COLO668 (cell line): Measurements from ENCODE around the gene LPP.

Source experiments
- DNase-seq: peaks from one replicate; lab custom pipeline; 2025; ENCODE audit not compliant: unreplicated experiment; lab: John Stamatoyannopoulos, UW

Gene LPP

DNA sequence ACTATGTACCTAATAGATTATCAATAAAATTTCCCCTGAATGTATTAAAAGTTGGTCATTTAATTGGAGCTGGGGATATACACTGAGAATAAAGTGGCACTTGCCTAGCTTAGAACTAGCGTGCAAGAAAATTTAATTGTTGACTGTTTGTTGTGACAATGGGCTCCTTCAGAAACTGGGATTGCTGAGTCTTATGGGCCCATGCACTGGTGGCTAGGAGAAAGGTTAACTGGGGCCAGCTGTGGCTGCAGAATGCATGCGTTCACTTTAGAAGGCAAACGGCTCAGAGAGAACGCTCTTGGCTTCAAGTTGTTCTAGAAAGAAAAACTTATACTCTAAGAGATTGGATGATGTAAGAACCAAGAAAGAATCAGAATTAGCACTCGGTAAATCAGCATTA is 18.7 kb upstream of the LPP start:
- DNase-seq = no peak

DNA sequence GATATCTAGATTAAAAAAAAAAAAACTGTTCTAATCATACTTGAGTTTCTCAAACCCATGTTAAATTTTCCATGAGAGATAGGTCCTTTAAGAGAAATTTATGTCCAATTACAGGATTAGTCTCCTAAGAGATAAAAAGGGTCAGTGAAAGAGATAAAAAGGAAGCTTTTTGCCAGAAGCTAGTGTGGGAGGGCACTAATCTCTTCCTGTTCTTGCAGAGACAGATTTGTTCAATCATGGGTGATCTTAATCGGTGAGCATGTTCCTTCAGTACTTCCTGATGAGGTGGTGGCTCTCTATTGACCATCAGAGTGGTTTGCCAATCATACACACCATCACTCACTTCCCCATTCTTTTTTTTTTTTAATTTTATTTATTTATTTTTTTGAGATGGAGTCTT is 16.9 kb upstream of the LPP start:
- DNase-seq = no peak

DNA sequence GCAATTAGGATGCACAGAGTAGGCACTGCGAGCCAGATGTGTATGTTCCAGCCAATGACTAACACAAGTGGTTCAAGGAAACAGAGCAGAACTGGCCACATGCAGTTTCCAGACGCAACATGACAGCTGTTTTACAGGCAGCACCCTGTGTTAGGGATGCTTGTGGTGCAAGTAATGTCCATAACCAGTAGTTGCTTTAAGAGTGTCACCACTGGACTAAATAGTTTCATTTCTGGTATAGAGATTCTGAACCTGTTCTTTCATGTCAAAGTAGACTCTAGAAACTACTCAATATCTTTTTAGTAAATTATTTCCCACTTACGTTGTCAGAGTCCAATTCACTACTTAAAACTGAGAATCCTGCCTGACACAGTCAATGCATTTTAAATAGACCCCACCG is 14.5 kb upstream of the LPP start:
- DNase-seq = no peak

DNA sequence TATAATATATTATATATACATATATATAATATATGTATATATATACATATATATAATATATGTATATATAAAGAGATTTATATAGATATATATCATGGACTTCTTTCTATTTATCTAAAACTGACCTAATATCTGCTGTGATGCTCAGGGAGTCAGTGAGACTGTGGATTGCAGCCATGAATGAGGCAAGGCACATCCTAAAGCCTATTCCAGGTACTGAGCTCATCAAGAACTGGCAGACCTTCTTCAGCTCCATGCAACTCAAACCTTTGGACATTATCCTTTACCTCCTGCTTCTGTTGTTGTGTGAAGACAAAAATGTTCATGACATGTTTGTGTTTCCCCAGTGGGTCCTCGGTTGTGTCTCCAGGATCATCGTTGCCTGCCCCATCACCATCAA is 7.7 kb upstream of the LPP start:
- no peak for DNase-seq

DNA sequence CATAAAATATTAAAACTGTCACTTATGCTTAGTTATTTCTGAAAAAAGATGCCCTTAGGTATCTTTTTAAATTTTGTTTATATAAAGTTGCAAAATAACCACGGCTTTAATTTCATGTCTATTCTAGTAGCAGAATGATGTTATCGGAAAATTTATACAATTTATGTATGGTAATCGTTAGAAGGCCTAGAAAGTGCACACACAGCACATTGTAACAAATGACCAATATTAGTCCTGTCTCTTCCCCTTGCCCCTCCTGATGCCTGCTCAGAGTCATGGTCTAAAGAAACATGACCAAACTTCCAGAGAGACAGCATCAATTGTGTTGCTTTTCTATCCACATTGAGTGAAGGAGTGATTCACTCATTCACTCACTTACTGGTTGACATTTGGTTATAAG is 6.2 kb upstream of the LPP start:
- DNase-seq = no peak

DNA sequence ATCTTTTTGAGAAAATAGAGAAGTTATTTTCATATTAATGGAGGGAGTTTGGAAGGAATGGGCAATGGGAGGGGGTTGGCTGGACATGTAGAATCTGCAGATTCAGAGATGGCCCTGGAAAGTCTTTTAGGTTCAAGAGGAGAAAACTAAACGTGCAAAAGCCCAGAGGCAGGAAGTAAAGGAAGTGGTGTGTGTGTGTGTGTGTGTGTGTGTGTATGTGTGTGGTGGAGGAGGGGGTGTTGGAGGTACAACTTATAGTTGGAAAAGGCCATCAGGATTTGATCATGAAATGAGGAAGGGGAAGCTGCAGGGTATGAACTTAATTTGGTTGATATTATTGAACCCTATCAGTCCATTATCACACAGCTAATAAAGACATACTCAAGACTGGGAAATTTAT is 5.6 kb upstream of the LPP start:
- no peak for DNase-seq

DNA sequence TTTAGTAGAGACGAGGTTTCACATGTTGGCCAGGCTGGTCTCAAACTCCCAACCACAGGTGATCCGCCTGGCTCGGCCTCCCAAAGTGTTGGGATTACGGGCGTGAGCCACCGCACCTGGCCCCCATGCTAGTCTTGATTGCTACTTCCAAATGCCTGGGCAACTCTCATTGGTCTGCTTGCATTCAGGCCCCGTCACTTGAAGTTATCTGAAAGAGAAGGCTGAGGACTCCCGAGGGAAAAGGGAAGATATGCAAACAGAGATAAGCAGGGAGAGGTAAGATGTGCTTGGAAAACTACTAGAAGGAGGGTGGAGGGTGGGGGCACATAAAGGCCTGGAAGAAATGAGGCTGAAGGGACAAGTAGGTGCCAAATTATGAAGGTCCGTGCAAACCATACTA is 4.4 kb upstream of the LPP start:
- DNase-seq = no peak

DNA sequence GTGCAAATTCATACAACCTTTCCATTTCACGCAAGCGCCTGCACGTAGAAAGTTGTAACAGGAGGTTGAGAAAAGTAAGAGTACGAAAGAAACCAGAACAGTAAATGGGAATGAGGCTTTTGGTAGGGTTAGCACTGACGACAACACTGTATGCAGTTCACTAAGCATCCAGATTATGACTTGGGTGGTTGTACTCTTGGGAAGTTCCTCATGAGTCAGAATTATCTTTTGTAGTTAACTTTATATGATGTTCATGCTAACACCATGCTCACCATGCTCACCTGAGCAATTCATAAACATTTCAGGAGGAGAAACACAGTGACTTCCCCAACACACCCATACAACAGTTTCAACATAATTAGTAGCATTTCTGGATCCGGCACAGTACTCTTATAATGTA is 3.0 kb upstream of the LPP start:
- no peak for DNase-seq

DNA sequence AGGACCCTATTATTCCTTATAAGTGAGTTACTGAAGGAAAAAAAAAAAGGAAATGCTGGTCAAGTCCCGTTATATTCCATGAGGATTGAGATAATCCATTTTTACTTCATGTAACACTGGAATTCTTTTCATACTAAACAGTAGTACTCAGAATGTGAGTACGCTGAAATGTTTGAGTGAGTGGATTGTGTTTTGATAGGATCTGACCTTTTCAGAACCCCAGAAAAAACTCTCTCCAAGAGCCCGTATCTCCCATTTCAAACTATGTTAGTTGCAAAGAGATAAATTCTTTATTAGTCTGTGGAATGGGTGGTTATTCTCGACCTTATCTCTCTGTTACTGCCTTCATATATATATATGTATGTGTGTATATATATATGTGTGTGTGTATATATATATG is 2.5 kb upstream of the LPP start:
- no peak for DNase-seq

DNA sequence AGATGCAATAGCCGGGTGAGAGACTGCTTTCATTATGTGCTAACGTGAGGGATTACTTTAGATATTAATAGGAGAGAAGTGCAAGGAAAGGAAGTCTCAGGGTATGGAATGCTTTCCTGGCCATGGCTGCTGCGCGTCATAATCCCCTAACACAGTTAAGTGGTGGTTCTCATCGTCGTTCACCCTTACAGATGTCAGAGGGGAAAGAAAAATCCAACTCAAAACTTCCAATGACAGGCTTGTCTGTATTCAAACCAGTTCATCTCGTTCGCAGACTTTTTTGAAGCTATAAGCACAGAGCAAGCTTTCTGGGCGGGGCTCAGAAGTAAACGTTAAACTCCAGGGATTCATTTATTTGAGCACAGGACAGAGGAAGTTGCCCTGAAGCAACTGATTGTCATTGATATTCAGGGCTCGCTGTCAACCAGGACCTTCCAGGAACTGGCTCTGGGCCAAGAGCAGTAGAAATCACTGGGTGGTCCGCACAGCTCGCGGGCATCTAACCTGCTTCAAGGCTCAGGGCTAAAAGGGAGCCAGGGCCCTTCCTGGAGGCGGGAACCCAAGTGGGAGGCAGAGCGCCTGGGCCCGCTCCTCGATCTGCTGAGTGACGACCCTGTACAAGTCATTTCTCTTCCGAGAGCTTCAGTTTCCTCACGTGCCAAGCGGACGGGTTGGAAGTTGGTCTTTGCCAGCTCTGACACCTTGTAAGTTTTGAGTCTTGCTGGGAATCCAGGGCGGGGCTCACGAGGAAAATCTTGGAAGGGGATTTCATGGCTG is 1.1 kb upstream of the LPP start:
- DNase-seq = peak; percentile 27

DNA sequence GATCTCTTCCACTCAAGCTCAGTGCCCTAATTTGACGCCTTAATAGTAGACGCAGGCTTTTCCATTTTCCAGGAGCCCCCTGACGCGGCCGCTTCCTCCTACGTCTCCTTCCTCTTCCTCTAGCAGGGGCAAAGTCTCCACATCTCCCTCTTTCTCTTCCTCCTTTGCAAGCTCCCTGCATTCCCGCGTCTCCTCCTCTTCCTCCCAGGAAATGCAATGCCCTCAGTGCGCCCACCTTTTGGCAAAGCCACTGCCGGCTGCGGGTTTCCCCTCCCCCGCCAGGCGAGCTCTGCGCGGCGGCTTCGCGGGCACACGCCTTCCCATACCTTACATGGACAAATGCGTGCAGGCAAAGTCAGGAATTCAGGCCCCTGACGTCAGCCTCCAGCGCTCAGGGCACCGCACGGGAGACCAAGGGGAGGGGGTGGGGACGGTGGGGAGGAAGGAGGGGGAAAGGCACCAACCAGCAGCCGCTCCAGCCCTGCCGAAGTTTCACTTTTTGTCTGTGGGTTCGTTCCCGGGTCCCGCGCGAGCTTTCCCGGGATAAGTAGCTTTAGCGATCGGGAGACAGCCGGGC is 432 bp upstream of the LPP start:
- DNase-seq = peak; percentile 74

DNA sequence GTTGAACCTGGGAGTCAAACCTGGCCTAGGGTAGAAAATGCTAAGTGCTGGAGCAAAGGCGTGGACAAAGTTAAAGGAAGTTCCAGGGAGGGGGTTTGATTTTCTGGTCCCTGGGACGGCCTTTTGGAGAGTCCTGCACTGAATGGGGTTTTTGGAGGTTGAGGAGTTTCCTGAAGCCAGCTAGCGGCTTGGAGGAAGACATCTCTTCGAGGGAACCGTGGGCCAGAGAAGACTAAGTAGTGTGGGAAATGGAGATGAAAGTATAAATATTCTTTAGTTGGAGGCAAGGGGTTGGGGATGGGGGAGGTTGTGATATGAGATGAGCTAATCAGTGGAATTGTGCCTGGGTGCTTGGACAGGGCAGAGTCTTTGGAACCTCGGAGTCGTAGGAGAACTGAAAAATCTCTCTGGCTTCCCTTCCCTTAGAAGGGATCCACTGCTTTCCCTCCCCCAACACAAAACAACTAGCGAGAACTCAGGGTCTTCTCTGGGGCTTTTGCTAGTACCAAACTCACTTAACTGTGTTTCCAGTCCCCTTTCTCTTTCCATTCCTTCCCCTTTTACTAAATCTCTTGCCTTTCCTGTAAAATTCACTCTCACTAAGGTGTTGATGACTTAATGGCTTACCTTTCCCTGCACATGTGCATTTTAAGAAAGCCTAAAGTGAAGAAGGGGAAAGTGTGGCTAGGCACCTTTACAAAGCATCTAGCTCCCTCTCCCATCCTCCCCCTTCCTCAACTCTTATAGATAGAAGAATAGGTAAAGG is 1.0 kb downstream of the LPP start:
- DNase-seq = no peak

DNA sequence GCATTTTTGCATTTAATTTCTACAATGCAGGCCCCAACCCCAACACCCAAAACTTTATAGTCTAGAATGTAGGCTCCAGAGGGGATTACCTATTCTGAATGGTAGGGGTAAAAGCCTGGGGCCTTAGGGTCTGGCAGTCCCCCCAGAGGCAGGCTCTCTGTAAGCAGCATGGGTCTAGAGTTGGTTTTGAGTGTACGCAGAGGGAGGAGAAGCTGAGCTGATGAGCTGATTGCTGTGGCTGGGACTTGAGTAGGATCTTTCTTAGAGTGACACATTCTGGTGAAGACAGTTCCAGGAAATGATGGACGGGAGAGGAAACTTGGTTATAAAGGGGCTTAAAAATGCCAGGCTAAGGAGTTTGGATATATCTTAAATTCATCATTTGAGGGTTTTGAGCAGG is 2.1 kb downstream of the LPP start:
- no peak for DNase-seq

DNA sequence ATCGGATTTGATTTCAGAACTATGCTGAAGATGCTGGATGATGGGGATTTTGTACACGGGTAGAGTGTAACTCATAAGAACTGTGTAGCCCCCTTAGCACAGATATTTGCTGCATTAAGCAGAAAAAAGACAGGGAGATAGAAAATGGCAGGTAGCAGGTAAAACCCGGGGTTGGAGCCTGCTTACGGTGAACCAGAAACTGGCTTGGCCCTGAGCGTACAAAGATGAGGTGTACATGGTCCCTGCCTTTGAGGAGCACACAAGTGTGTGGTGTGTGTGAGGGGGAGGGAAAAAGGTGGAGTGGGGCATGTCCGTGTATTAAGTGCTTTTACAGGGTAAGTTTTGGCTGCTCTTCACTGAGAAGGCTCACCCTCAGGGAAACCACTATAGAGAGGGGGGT is 3.5 kb downstream of the LPP start:
- no peak for DNase-seq

DNA sequence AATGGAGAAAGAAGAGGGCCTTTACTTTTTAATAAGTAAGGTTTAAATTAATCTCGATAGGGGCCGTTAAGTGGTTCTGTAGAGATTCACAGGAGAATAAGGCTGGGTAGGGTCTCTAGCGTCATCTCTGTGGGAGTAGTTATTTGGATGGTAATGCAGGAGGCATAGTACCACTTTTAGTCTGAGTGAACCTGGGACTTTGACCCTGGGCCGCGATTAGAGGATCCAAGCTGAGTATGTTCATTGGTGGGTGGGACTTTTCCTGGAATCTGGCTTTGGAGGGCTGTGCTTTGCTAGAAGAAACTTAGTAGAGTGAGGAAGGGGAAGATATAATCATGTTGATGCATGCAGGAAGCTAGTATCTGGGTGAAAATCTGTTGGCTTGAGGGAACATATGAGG is 4.0 kb downstream of the LPP start:
- no peak for DNase-seq

DNA sequence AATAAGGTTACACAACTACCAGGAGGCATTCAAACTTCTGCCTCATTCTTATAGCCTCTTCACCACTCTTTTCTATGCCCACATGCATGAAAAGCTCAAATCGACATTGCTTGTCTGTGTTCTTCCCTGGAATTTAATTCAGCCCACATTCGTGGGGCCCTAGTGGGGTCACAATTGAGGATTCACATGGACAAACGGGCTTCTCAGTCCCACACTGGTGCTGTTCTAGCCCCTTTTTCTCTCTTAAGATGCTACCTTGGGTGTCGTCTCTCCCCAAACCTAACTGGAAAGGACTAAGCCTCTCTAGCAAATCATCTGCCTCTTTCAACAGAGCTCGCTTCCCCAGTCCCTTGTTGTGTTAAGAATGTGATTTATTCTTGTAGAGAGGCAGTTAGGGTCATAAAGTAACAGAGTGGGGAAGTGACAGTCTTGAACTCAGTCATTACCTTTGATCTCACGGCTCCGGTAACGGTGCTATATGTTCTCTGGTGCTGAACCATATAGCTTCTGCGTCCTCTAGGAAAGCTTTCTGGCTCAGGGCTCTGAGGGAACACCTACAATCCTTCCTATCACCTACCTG is 4.9 kb downstream of the LPP start:
- DNase-seq = no peak

DNA sequence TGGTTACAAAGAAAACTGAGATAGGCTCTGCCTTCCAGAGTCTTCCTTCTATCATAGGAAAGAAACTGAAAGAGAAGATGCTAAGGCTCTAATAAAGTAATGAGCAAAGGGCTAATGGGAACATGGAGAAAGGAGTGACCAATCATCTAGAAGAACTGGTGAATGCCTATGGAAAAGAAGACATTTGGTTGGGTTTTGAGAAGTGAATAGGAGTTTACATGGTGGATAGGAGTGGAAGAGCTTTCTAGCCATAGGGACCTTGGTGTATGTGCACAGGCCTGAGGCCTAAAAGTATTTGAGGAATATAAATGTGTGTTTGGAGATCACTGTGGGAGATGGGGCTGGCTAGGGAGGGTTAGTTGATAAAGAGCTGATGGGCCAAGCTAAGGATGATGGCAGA is 6.8 kb downstream of the LPP start:
- no peak for DNase-seq

DNA sequence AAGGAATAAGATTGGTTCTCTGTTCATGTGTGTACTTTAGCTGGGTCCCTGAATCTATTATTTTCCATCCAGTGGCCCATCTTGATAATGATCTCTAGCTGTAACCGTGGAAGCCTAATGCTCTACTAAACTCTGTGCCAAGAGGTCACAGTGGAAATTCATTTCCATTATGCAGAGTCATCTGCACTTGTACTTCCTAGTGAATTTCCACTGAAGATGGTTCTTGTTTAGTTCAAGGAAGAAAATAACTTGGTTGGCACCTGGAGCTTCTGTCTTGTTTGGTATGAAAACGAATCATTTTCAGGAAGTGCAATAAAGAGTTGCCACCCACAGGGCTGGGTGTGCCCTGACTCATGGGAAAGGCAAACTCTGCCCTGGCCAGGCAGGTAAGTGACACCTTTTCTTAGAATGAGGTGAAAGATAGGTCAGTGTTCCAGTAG is 10.3 kb downstream of the LPP start:
- DNase-seq = no peak

DNA sequence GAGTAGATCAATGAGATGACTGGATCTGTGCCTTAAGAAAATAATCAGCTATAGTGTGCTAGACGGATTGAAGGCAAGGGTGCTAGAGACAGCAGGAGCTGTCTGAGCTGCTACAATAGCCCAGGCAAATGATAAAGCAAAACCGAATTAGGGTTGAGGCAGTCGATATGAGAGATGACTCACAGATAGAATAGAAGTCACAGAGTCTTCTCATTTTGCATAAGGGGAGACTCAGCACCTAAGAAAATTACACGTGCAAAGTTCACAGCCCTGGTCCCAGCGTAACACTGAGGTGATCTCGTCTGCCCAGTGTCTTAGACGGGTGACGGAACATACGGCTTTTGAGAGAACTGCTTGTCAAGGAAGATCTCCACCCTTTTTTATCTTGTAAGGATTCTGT is 11.6 kb downstream of the LPP start:
- no peak for DNase-seq

DNA sequence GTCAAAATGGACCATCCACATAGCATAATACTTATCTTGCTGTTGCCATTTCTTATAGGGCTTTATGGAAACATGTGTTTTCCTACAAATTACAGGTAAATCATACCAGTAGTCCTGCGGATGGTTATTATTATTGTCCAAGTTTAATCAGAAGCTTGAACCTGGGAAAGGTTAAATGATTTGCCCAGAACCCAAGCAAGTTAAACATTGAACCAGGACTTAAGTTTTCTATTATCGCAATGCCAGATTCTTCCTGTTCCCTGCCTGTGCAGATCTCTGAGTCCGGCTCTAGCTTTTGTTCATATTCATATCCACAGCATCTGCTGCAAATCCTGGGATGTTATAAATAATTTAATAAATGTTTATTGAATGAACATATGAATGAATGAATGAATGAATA is 12.5 kb downstream of the LPP start:
- no peak for DNase-seq

DNA sequence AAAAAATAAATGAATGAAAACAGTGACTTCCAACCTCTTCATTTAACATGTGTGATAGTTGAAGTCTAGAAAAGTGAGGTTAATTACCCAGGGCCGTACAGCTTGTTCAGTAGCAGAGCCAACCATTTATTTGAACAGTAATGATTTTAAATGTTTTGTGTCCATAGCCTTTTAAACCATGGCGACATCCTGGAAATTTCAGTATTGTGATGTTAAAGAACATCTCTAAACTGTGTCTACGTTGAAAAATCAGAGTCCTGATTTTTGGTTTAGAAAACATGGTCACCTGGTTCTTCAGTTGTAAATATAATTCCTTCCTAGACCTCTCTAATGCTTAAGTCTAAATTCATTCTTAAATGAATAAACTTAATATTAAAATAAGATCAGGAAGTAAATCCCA is 14.2 kb downstream of the LPP start:
- DNase-seq = no peak

DNA sequence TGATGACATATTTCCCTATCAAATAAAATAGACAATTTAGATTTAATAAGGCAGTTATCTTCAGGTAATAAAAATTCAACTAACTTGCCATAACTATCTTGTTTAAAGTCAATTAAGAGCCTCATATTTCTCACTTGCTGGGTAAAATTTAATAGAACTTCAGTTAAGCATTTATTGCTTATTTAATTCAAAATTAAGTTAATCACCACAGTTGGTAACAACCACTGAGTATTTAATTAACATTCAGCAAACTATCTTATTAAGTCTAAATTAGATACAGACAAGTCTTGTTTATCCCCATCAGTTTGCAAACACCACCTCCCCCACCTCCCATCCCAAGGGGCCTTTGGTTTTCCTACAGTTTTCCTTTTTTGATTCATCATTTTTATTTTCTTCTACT is 14.7 kb downstream of the LPP start:
- DNase-seq = no peak
